Measurements from ENCODE around the gene STX8.

STX8 gene

GRCh38 chr17:9332132-9332494 lies 243.5 kb downstream of the STX8 start:
- DNase-seq: peak; percentile 42

- no peak for DNase-seq
These were observed 244.1 kb downstream of the STX8 start for GRCh38 chr17:9331279-9332131.

- DNase-seq: no peak
These were observed 244.9 kb downstream of the STX8 start for GRCh38 chr17:9330611-9331271.

- DNase-seq: no peak
These were observed 245.5 kb downstream of the STX8 start for GRCh38 chr17:9330141-9330540.

GRCh38 chr17:9329251-9329921 lies 246.2 kb downstream of the STX8 start:
- DNase-seq: no peak

GRCh38 chr17:9324864-9325263 lies 250.8 kb downstream of the STX8 start:
- DNase-seq: no peak

GRCh38 chr17:9322326-9322725 lies 253.3 kb downstream of the STX8 start:
- DNase-seq: no peak

GRCh38 chr17:9321890-9322289 lies 253.7 kb downstream of the STX8 start:
- no peak for DNase-seq

- DNase-seq: no peak
These were observed 260.3 kb downstream of the STX8 start for GRCh38 chr17:9315360-9315759.

GRCh38 chr17:9313346-9313745 lies 262.3 kb downstream of the STX8 start:
- no peak for DNase-seq

GRCh38 chr17:9309216-9309615 lies 266.4 kb downstream of the STX8 start:
- DNase-seq: no peak

GRCh38 chr17:9308069-9308468 lies 267.6 kb downstream of the STX8 start:
- DNase-seq: no peak

- peak; percentile 58 for DNase-seq
These were observed 268.2 kb downstream of the STX8 start for GRCh38 chr17:9307313-9307998.

- no peak for DNase-seq
These were observed 269.5 kb downstream of the STX8 start for GRCh38 chr17:9306086-9306485.

- DNase-seq: no peak
These were observed 275.9 kb downstream of the STX8 start for GRCh38 chr17:9299695-9300094.

GRCh38 chr17:9298776-9299295 lies 276.8 kb downstream of the STX8 start:
- peak; percentile 16 for DNase-seq

- DNase-seq: no peak
These were observed 277.5 kb downstream of the STX8 start for GRCh38 chr17:9298135-9298534.

GRCh38 chr17:9294661-9295210 lies 280.9 kb downstream of the STX8 start:
- no peak for DNase-seq

GRCh38 chr17:9292561-9292941 lies 283.1 kb downstream of the STX8 start:
- no peak for DNase-seq

GRCh38 chr17:9291912-9292560 lies 283.6 kb downstream of the STX8 start:
- peak; percentile 20 for DNase-seq

- DNase-seq: no peak
These were observed 285.4 kb downstream of the STX8 start for GRCh38 chr17:9290226-9290613.

- DNase-seq: no peak
These were observed 288.3 kb downstream of the STX8 start for GRCh38 chr17:9287306-9287705.
